ENCODE measurements around the gene NINJ1. TPM values are rescaled to one million over a fixed set of nuclear protein-coding genes. Genes with fewer than 3 reads are reported as not detected.
"Not testable (repeated sequence)": the region's sequence is repeated elsewhere in the genome, so short reads cannot be mapped to it uniquely, and the experiment has no call there.

The NINJ1 gene
- total RNA-seq, 2 experiments from 2014 or later = 118 to 120 TPM

GRCh38 chr9:93117924-93118862 lies 15.9 kb downstream of the NINJ1 start:
- CTCF ChIA-PET = interaction anchor here (1.5 to 3.8 kb wide), 2 partner anchors 10 to 11 kb away, joined by 7 to 48 read pairs; no protein-coding TSS in a partner anchor
- H3K9me3 Mint-ChIP-seq = no peaks in the 10 kb centered on the region
- no peak for ATAC-seq
- no peaks in the 10 kb centered on the region for H3K27me3 Mint-ChIP-seq
- H3K36me3 Mint-ChIP-seq (ENCODE audit: low read depth) = peaks cover 13% of the 10 kb centered on the region
- H3K4me3 Mint-ChIP-seq = no peak overlapping the region
- POLR2A ChIA-PET = interaction anchor here (1.2 to 4.3 kb wide), 5 partner anchors 9 to 78 kb away, joined by 3 to 22 read pairs (median 8); partner anchors contain the start of gene NINJ1
- DNase-seq = peak; percentile 4
- peaks cover 20% of the 10 kb centered on the region for H3K4me1 Mint-ChIP-seq (ENCODE audit: low read depth)
- intact Hi-C loops (cut with micrococcal nuclease) = no loop called here
- peak overlapping the region; percentile 10 for H3K27ac Mint-ChIP-seq
- no peak for TF ChIP-seq CTCF (IDR thresholded peaks at IDR 0.05)

- not testable (repeated sequence) for H3K4me3 Mint-ChIP-seq, H3K27ac Mint-ChIP-seq
- peaks cover 13% of the 10 kb centered on the region for H3K36me3 Mint-ChIP-seq (ENCODE audit: low read depth)
These were observed 16.5 kb downstream of the NINJ1 start for GRCh38 chr9:93117521-93117920.

GRCh38 chr9:93116072-93116961 lies 17.7 kb downstream of the NINJ1 start:
- peaks cover 11% of the 10 kb centered on the region for H3K36me3 Mint-ChIP-seq (ENCODE audit: low read depth)
- DNase-seq (peak; percentile 1), ATAC-seq (no peak)
- POLR2A ChIA-PET = interaction anchor here (0.6 kb wide), 1 partner anchor 141 kb away, joined by 3 read pairs; no protein-coding TSS in a partner anchor
- CTCF ChIA-PET = interaction anchor here (0.8 kb wide), 1 partner anchor 186 kb away, joined by 3 read pairs; no protein-coding TSS in a partner anchor
- H3K4me1 Mint-ChIP-seq (ENCODE audit: low read depth) = peaks cover 20% of the 10 kb centered on the region
- no peaks in the 10 kb centered on the region for H3K9me3 Mint-ChIP-seq
- intact Hi-C loops (cut with micrococcal nuclease) = no loop called here
- no peak overlapping the region for H3K27ac Mint-ChIP-seq
- TF ChIP-seq CTCF (IDR thresholded peaks at IDR 0.05) = no peak
- H3K4me3 Mint-ChIP-seq = no peak overlapping the region
- no peaks in the 10 kb centered on the region for H3K27me3 Mint-ChIP-seq

More at GRCh38 chr9:93117521-93117920, 16.5 kb downstream of the NINJ1 start:
- ATAC-seq; DNase-seq; H3K27me3 Mint-ChIP-seq; intact Hi-C loops (cut with micrococcal nuclease); H3K9me3 Mint-ChIP-seq: not testable (repeated sequence)
- peaks cover 20% of the 10 kb centered on the region for H3K4me1 Mint-ChIP-seq (ENCODE audit: low read depth)
- CTCF ChIA-PET = interaction anchor here (3.8 kb wide), 1 partner anchor 9 kb away, joined by 48 read pairs; no protein-coding TSS in a partner anchor
- POLR2A ChIA-PET = interaction anchor here (2.1 to 2.7 kb wide), 2 partner anchors 10 to 12 kb away, joined by 8 to 18 read pairs; no protein-coding TSS in a partner anchor

GRCh38 chr9:93115486-93116071 lies 18.5 kb downstream of the NINJ1 start:
- H3K4me3 Mint-ChIP-seq = no peak overlapping the region
- ATAC-seq = no peak
- H3K9me3 Mint-ChIP-seq = no peaks in the 10 kb centered on the region
- peak; percentile 2 for DNase-seq
- peaks cover 20% of the 10 kb centered on the region for H3K4me1 Mint-ChIP-seq (ENCODE audit: low read depth)
- CTCF ChIA-PET = interaction anchor here (0.8 kb wide), 1 partner anchor 187 kb away, joined by 3 read pairs; no protein-coding TSS in a partner anchor
- intact Hi-C loops (cut with micrococcal nuclease) = no loop called here
- H3K27ac Mint-ChIP-seq = no peak overlapping the region
- H3K27me3 Mint-ChIP-seq = no peaks in the 10 kb centered on the region
- POLR2A ChIA-PET = interaction anchor here (0.6 kb wide), 1 partner anchor 140 kb away, joined by 3 read pairs; no protein-coding TSS in a partner anchor
- H3K36me3 Mint-ChIP-seq (ENCODE audit: low read depth) = peaks cover 11% of the 10 kb centered on the region
- no peak for TF ChIP-seq CTCF (IDR thresholded peaks at IDR 0.05)

GRCh38 chr9:93114984-93115335 lies 19.1 kb downstream of the NINJ1 start:
- H3K36me3 Mint-ChIP-seq (ENCODE audit: low read depth) = peaks cover 13% of the 10 kb centered on the region
- DNase-seq (no peak), ATAC-seq (no peak)
- intact Hi-C loops (cut with micrococcal nuclease) = no loop called here
- POLR2A ChIA-PET = no interaction called here
- CTCF ChIA-PET = no interaction called here
- no peaks in the 10 kb centered on the region for H3K9me3 Mint-ChIP-seq
- H3K4me3 Mint-ChIP-seq = no peak overlapping the region
- no peak for TF ChIP-seq CTCF (IDR thresholded peaks at IDR 0.05)
- no peak overlapping the region for H3K27ac Mint-ChIP-seq
- H3K27me3 Mint-ChIP-seq = no peaks in the 10 kb centered on the region
- H3K4me1 Mint-ChIP-seq (ENCODE audit: low read depth) = peaks cover 14% of the 10 kb centered on the region

Data from activated CD8-positive, alpha-beta T cell treated with anti-CD3 and anti-CD28 coated beads for 36 hours (primary cell).